Measurements from ENCODE around the gene CPNE8.

The CPNE8 gene

GRCh38 chr12:38878986-38879385 is 26.4 kb downstream of the CPNE8 start:
- Histone ChIP-seq H3K79me2 (ENCODE audit: control insufficient read depth, insufficient read depth, low read length, unreplicated experiment) (no peaks in the 10 kb centered on the region), H3K4me3 (ENCODE audit: low read depth, low read length) (no peak overlapping the region), H2AFZ (ENCODE audit: low read length, unreplicated experiment) (no peak overlapping the region), H3K4me1 (ENCODE audit: control insufficient read depth, insufficient read depth, low read length, unreplicated experiment) (no peaks in the 10 kb centered on the region), H3K36me3 (ENCODE audit: insufficient read depth, low read length) (no peaks in the 10 kb centered on the region), H3K27ac (ENCODE audit: low read depth, low read length) (no peak overlapping the region), H3K27me3 (ENCODE audit: insufficient read depth, low read length) (no peaks in the 10 kb centered on the region)

- Histone ChIP-seq H3K27me3 (ENCODE audit: insufficient read depth, low read length) (no peaks in the 10 kb centered on the region), H3K27ac (ENCODE audit: low read depth, low read length) (no peak overlapping the region), H3K4me3 (ENCODE audit: low read depth, low read length) (no peak overlapping the region), H3K79me2 (ENCODE audit: control insufficient read depth, insufficient read depth, low read length, unreplicated experiment) (no peaks in the 10 kb centered on the region), H3K4me1 (ENCODE audit: control insufficient read depth, insufficient read depth, low read length, unreplicated experiment) (no peaks in the 10 kb centered on the region), H2AFZ (ENCODE audit: low read length, unreplicated experiment) (no peak overlapping the region), H3K36me3 (ENCODE audit: insufficient read depth, low read length) (no peaks in the 10 kb centered on the region)
Measured at GRCh38 chr12:38878333-38878705, 27.1 kb downstream of the CPNE8 start.

DNA sequence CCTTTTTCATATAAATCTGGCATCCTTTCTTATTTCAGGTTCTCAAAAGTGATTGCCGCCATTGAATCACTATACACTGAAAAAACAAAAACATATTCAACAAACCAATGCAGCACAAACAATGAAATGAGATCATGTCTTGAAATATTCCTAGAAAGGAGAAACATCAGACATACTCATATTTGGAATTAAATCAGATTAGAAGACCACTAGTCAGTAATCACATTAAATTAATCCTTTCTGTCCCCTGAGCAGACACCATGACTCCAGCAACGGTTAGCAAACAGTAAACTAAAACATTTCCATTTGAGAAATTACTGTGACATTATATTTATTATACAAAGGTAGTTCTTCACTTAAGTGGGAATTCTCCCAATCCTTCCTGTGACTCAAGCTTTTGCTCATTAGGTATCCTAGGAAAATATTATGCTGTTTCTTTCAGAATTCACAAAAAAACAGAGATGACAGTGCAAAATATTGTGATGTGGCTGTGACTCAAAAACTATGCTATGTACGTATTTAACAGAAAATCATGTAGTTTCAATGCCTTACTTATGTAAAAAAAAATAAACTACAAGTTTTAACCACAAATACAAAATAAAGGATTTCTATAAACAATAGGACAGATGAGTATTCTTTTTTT is 29.7 kb downstream of the CPNE8 start:
- Histone ChIP-seq H3K4me3 (ENCODE audit: low read depth, low read length) (no peak overlapping the region), H2AFZ (ENCODE audit: low read length, unreplicated experiment) (no peak overlapping the region), H3K27me3 (ENCODE audit: insufficient read depth, low read length) (no peaks in the 10 kb centered on the region), H3K79me2 (ENCODE audit: control insufficient read depth, insufficient read depth, low read length, unreplicated experiment) (no peaks in the 10 kb centered on the region), H3K4me1 (ENCODE audit: control insufficient read depth, insufficient read depth, low read length, unreplicated experiment) (no peaks in the 10 kb centered on the region), H3K36me3 (ENCODE audit: insufficient read depth, low read length) (no peaks in the 10 kb centered on the region), H3K27ac (ENCODE audit: low read depth, low read length) (no peak overlapping the region)

- H3K79me2 ChIP-seq (ENCODE audit: control insufficient read depth, insufficient read depth, low read length, unreplicated experiment): no peaks in the 10 kb centered on the region
- H3K27me3 ChIP-seq (ENCODE audit: insufficient read depth, low read length): no peaks in the 10 kb centered on the region
- H3K4me3 ChIP-seq (ENCODE audit: low read depth, low read length): no peak overlapping the region
- no peaks in the 10 kb centered on the region for H3K4me1 ChIP-seq (ENCODE audit: control insufficient read depth, insufficient read depth, low read length, unreplicated experiment)
- no peaks in the 10 kb centered on the region for H3K36me3 ChIP-seq (ENCODE audit: insufficient read depth, low read length)
- no peak overlapping the region for H2AFZ ChIP-seq (ENCODE audit: low read length, unreplicated experiment)
- no peak overlapping the region for H3K27ac ChIP-seq (ENCODE audit: low read depth, low read length)
Measured at GRCh38 chr12:38872561-38872960, 32.8 kb downstream of the CPNE8 start.

DNA sequence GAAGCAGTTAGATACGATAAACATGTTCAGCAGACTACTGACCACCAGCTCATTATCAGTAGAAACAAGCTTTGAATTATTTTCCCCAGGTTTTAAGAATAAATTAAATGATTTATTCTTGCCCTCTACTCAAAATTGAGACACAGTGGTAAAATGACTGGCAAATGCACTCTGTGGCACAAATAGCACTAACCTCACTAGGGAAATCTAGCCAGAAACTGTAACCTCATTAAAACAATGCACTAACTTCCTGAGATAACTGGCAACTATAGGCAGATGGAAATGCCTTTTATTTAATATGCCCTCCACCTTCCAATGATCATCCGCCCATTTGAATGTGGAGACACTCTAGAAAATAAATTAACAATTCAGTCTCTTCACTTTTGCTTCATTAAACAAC is 33.2 kb downstream of the CPNE8 start:
- H3K27ac ChIP-seq (ENCODE audit: low read depth, low read length): no peak overlapping the region
- H2AFZ ChIP-seq (ENCODE audit: low read length, unreplicated experiment): no peak overlapping the region
- no peaks in the 10 kb centered on the region for H3K4me1 ChIP-seq (ENCODE audit: control insufficient read depth, insufficient read depth, low read length, unreplicated experiment)
- no peak overlapping the region for H3K4me3 ChIP-seq (ENCODE audit: low read depth, low read length)
- H3K79me2 ChIP-seq (ENCODE audit: control insufficient read depth, insufficient read depth, low read length, unreplicated experiment): no peaks in the 10 kb centered on the region
- H3K27me3 ChIP-seq (ENCODE audit: insufficient read depth, low read length): no peaks in the 10 kb centered on the region
- no peaks in the 10 kb centered on the region for H3K36me3 ChIP-seq (ENCODE audit: insufficient read depth, low read length)

DNA sequence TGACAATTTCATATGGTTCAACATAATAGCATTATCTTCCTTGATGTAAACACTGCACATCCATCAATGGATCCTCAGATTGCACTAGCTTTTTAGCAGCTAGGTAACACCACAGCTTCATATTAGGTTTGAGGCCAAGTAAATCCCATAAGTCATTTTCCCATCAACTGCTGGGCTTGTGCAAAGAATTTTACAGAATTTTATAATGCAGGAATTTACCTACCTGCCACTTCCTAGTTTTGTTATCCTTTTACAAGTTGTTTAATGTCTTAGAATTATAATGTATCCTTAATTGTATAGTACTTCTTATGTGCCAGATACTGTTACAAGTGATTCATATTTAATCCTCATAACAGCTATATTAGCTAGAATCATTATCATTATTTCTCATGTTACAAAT is 36.4 kb downstream of the CPNE8 start:
- Histone ChIP-seq H3K4me1 (ENCODE audit: control insufficient read depth, insufficient read depth, low read length, unreplicated experiment) (no peaks in the 10 kb centered on the region), H3K36me3 (ENCODE audit: insufficient read depth, low read length) (no peaks in the 10 kb centered on the region), H3K27ac (ENCODE audit: low read depth, low read length) (no peak overlapping the region)

DNA sequence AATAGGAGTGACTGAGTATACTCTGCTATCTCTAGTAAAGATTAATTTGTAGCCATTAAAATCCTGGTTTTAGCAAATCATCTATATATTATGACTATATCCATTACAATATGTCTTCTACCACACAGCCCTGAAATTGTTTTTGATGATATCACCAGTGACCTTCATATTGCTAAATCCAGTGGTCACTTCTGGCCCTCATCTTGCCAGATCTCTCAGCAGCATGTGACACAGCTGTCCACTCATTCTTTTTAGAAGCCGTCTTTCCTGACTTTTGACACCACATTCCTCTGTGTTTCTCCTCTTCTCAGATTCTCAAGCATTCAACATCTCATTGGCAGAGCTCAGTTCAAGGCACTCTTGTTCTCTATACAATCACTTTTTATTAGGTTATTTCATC is 54.9 kb downstream of the CPNE8 start:
- H3K79me2 ChIP-seq (ENCODE audit: control insufficient read depth, insufficient read depth, low read length, unreplicated experiment): no peaks in the 10 kb centered on the region
- no peaks in the 10 kb centered on the region for H3K36me3 ChIP-seq (ENCODE audit: insufficient read depth, low read length)
- no peak overlapping the region for H3K4me3 ChIP-seq (ENCODE audit: low read depth, low read length)
- no peaks in the 10 kb centered on the region for H3K27me3 ChIP-seq (ENCODE audit: insufficient read depth, low read length)
- peaks cover 3% of the 10 kb centered on the region for H3K4me1 ChIP-seq (ENCODE audit: control insufficient read depth, insufficient read depth, low read length, unreplicated experiment)
- no peak overlapping the region for H3K27ac ChIP-seq (ENCODE audit: low read depth, low read length)
- no peak overlapping the region for H2AFZ ChIP-seq (ENCODE audit: low read length, unreplicated experiment)

More for the DNA sequence above, 36.4 kb downstream of the CPNE8 start:
- no peaks in the 10 kb centered on the region for H3K27me3 ChIP-seq (ENCODE audit: insufficient read depth, low read length)
- no peak overlapping the region for H2AFZ ChIP-seq (ENCODE audit: low read length, unreplicated experiment)
- H3K79me2 ChIP-seq (ENCODE audit: control insufficient read depth, insufficient read depth, low read length, unreplicated experiment): no peaks in the 10 kb centered on the region
- H3K4me3 ChIP-seq (ENCODE audit: low read depth, low read length): no peak overlapping the region

- Histone ChIP-seq H3K36me3 (ENCODE audit: insufficient read depth, low read length) (no peaks in the 10 kb centered on the region), H3K4me1 (ENCODE audit: control insufficient read depth, insufficient read depth, low read length, unreplicated experiment) (peaks cover 3% of the 10 kb centered on the region), H3K27ac (ENCODE audit: low read depth, low read length) (no peak overlapping the region), H3K4me3 (ENCODE audit: low read depth, low read length) (no peak overlapping the region), H3K79me2 (ENCODE audit: control insufficient read depth, insufficient read depth, low read length, unreplicated experiment) (no peaks in the 10 kb centered on the region), H3K27me3 (ENCODE audit: insufficient read depth, low read length) (no peaks in the 10 kb centered on the region), H2AFZ (ENCODE audit: low read length, unreplicated experiment) (no peak overlapping the region)
Measured at GRCh38 chr12:38847247-38847646, 58.1 kb downstream of the CPNE8 start.

GRCh38 chr12:38844267-38844666 is 61.1 kb downstream of the CPNE8 start:
- Histone ChIP-seq H2AFZ (ENCODE audit: low read length, unreplicated experiment) (no peak overlapping the region), H3K27ac (ENCODE audit: low read depth, low read length) (no peak overlapping the region), H3K36me3 (ENCODE audit: insufficient read depth, low read length) (no peaks in the 10 kb centered on the region), H3K79me2 (ENCODE audit: control insufficient read depth, insufficient read depth, low read length, unreplicated experiment) (no peaks in the 10 kb centered on the region), H3K4me3 (ENCODE audit: low read depth, low read length) (no peak overlapping the region), H3K4me1 (ENCODE audit: control insufficient read depth, insufficient read depth, low read length, unreplicated experiment) (peaks cover 3% of the 10 kb centered on the region), H3K27me3 (ENCODE audit: insufficient read depth, low read length) (no peaks in the 10 kb centered on the region)

DNA sequence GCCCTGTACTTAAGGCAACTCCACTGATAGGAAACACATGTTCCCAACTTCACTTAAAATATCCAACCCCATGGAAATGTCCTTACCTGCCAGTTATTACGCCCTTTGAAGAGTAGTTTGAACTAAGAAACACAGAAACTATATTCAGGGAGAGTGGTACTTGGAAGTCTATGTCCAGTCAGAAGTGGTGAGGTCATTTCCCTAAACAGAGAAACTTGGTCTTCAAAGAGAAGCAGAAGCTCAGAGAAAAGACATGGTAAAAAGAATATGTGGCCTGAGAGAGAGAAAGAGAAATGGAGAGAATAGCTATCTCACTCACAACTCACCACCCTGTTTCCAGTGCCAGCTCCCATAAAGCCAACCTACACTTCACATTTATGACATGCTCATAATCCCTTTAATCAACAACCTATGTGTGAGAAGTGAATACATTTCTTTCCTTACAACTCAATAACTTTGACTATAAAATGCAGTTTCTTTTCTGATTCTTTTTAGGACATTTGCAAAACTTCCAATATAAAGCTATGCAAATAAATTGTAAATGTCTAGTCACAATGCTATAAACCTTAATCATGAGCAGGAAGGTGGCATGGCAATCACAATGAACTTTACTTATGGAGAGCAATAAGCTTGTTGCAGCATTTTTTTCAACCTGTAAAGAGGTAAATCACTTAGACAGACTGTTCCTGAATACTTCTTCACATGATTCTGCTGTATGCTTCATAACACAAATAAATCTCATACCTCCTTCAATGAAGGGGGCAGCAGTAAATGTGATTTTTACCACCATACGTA is 67.1 kb downstream of the CPNE8 start:
- H3K4me3 ChIP-seq (ENCODE audit: low read depth, low read length): no peak overlapping the region
- H2AFZ ChIP-seq (ENCODE audit: low read length, unreplicated experiment): no peak overlapping the region
- H3K27me3 ChIP-seq (ENCODE audit: insufficient read depth, low read length): no peaks in the 10 kb centered on the region
- H3K4me1 ChIP-seq (ENCODE audit: control insufficient read depth, insufficient read depth, low read length, unreplicated experiment): no peaks in the 10 kb centered on the region
- H3K36me3 ChIP-seq (ENCODE audit: insufficient read depth, low read length): no peaks in the 10 kb centered on the region
- H3K79me2 ChIP-seq (ENCODE audit: control insufficient read depth, insufficient read depth, low read length, unreplicated experiment): no peaks in the 10 kb centered on the region
- no peak overlapping the region for H3K27ac ChIP-seq (ENCODE audit: low read depth, low read length)

GRCh38 chr12:38831715-38832114 is 73.7 kb downstream of the CPNE8 start:
- no peaks in the 10 kb centered on the region for H3K4me1 ChIP-seq (ENCODE audit: control insufficient read depth, insufficient read depth, low read length, unreplicated experiment)
- H3K27ac ChIP-seq (ENCODE audit: low read depth, low read length): no peak overlapping the region
- no peaks in the 10 kb centered on the region for H3K79me2 ChIP-seq (ENCODE audit: control insufficient read depth, insufficient read depth, low read length, unreplicated experiment)
- no peaks in the 10 kb centered on the region for H3K27me3 ChIP-seq (ENCODE audit: insufficient read depth, low read length)
- no peak overlapping the region for H2AFZ ChIP-seq (ENCODE audit: low read length, unreplicated experiment)
- H3K36me3 ChIP-seq (ENCODE audit: insufficient read depth, low read length): no peaks in the 10 kb centered on the region
- H3K4me3 ChIP-seq (ENCODE audit: low read depth, low read length): no peak overlapping the region

All from ACC112 (cell line).